Measurements from ENCODE around the gene ATP6V0C.
"Not testable (repeated sequence)": the region's sequence is repeated elsewhere in the genome, so short reads cannot be mapped to it uniquely, and the experiment has no call there.

Gene ATP6V0C

DNA sequence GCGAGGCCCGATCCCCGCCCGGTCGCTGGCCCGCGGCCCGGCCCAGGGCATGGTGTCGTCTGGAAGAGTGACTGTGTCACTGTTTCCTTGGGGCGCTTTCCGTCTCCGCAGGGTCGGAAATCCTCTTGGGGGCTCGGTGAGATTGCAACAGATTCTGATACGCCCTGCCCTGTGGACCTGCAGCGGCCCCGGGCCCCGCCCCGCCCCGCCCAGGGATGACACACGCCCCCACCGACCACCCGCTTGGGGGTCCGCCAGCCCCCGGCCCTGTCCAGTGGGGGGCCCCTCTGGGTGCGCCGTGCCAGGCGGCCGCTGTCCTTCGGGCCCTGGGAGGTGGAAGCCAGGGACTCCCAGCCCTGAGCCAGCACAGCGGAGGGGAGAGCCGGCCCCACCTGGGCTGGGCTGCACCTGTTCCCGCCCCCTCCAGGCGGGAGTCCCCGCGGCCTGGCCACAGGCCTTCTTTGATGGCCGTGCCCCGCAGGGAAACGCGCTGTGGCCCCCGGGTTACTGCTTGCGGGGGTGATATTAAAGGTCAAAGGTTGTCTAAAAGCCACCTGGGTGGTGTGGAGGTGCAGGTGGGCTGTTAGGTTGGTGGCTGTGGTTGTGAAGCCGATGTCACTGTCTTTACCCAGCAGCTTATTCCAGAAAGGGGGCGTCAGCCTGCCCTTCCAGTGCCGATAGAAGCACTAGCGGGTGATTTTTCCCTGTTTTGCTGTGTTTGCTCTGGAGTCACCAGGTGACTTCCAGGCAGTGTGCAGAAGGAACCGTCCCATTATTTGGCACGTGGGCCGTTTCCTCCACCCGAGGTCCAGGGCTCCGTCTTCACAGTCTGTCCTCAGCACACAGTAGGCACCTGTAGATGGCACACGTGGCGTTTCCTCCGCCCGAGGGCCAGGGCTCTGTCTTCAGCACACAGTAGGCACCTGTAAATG is 38.1 kb upstream of the ATP6V0C start:
- DNase-seq: no peak

DNA sequence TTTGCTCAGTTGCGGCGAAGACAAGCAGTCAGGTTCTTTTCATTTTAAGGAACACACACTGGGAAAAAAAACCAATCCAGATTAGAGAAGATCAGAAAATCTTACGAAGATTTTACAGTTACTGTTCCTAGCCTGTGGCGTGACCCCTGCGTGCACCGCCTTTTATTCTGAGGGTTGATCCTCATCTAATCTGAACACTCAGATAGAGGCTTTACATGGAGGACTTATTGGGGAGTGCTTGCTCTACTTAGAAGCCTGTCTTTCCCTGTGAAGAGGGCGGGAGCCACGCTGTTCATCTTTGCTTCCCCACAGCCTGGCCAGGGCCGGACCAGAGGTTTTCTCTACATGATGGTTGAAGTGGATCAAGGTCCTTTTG is 37.4 kb upstream of the ATP6V0C start:
- DNase-seq: no peak

DNA sequence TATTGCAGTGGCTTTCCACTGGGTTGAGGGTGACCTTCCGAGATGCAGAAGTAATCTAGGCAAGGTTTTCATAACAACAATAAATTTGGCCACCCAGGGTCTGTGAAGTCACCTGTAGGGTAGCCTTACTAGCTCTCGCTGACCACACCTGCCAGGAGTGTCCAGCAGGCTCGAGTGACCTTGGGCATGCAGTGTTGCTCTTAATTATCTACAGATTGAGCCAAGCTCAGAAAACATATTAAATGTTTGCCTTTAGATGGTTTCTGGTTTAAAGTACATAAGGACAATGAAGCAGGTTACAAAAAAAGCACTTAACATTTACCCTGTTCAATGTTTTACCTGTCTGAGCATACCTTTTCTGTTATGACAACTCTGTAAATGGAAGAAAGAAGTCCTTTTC is 37.0 kb upstream of the ATP6V0C start:
- DNase-seq: no peak

DNA sequence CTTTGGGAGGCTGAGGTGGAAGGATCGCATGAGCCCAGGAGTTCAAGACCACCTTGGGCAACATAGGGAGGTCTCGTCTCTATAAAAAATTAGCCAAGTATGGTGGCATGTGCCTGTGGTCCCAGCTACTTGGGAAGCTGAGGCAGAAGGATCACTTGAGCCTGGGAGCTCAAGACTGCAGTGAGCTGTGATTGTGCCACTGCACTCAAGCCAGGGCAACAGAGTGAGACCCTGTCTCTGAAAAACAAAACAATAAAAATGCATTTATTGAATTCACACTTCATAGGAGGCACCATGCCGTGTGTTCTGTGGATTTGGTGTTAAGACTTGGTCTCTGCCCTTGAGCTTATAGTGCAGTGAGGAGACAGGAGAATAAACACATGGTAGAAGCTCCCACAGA is 36.4 kb upstream of the ATP6V0C start:
- no peak for DNase-seq

DNA sequence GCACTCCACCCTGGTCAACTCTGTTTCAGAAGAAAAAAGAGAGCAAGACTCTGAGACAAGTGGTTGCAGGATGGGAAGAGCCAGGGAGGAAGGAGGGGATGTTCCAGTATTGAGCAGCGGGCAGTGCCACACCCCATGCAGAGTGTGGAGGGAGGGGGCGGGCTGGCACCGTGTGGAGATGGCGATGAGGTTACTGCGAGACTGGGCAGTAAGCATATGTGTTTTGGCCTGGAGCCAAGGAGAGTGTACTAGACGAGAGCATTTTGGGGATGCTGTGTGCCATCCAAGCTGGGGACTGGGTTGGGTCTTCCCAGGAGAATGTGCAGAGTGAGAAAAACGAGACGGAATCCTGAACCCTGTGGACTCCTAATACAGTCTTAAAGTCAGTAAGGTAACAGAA is 35.5 kb upstream of the ATP6V0C start:
- no peak for DNase-seq

DNA sequence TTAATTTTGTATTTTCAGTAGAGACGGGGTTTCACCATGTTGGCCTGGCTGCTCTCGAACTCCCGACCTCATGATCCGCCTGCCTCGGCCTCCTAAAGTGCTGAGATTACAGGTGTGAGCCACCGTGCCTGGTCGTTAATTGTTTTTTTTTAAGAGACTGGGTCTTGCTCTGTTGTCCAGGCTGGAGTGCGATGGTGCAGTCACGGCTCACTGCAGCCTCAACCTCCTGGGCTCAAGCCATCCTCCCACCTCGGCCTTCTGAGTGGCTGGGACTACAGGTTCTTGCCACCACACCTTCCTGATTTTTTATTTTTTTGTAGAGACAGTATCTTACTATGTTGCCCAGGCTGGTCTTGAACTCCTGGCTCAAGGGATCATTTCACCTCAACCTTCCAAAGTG is 33.8 kb upstream of the ATP6V0C start:
- DNase-seq: not testable (repeated sequence)

DNA sequence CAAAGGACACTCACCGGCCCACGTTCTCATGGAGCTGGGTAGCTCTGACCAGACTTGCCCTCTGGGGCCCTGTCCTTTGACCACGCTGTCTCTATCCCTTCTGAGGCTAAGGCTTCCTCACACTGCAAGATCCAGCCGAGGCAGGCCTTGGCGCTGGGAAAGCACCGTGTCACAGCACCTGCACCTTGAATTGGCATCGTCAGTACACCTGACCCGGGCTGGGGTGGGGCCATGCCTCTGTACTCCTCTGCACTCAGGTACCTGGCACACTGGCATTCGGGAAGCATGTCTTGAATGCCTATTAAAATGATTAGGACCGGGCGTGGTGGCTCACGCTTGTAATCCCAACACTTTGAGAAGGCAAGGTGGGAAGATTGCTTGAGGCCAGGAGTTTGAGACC is 32.8 kb upstream of the ATP6V0C start:
- no peak for DNase-seq

DNA sequence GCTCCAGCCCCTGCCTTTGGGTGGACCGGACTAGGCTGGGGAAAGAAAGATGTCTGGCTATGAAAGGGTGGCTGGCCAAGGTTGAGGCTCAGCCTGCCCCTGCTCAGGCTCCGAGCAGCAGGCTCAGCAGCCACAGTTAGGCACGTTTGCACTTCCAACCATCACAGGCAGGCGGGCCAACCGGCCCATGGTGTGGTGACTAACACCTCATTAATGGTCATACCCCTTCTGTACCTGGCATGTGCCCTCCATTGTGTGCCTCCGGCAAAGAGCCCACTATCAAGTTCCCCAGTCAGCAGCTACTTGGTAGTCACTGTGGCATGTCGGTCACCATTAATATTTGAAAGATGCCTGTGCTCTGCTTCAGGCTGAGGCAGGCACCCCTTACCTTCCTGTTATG is 32.1 kb upstream of the ATP6V0C start:
- no peak for DNase-seq

DNA sequence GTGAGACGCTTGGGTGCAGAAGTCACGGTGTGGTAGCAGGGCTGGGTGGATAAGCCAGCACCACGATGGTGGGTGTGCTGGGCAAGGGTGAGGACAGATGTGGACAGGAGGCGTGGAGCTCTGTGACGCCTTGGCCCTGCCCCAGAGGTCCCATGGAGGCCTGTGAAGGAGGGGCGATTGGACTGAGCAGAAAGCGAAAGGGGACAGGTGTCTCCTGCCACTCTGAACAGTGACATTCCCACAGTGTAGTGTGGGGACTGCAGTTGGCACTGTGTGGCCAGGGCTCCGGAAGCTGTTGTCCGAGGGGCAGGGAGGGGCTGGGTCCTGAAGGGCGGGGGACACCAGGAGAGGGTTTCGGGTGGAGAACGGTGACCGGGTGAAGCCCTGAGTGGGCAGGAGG is 31.5 kb upstream of the ATP6V0C start:
- DNase-seq: peak; percentile 47

DNA sequence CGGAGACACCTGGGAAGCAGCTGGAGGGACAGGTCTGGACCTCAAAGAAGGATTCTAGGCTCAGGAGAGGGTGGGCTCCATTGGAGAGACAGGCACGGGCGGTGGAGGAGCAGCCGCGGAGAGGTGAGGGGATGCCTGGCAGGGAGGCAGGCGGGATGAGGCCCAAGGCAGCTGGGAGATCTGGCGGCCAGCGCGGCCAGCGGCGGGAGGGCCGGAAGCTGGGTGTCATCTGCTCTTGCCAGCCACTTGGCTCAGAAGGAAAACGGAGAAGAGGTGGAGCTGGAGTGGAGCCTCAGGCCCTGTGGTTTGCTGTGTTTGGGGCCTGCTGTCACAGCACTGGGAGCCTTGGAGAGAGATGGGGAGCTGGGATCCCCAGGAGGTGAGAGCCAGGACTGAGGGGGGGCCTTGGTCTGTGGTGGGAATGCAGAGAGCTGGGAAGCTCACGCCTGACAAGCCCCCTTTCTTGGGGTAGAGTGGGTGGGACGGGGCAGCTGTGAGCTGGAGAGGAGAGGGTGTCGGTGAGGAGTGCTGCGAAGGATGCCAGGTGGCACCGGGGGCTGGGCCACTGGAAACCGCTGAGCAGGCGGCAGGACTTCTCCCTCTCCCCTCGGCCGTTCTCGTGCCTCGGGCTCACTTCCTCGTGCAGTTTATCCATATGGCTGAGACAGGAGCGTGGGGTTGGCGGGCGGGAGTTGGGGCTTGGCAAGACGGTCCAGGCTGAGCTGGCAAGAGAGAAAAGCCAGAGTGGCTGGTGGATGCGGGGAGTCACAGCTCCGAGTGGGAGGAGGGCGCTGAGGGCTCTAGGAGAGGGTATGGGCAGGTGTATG is 30.8 kb upstream of the ATP6V0C start:
- peak; percentile 88 for DNase-seq

DNA sequence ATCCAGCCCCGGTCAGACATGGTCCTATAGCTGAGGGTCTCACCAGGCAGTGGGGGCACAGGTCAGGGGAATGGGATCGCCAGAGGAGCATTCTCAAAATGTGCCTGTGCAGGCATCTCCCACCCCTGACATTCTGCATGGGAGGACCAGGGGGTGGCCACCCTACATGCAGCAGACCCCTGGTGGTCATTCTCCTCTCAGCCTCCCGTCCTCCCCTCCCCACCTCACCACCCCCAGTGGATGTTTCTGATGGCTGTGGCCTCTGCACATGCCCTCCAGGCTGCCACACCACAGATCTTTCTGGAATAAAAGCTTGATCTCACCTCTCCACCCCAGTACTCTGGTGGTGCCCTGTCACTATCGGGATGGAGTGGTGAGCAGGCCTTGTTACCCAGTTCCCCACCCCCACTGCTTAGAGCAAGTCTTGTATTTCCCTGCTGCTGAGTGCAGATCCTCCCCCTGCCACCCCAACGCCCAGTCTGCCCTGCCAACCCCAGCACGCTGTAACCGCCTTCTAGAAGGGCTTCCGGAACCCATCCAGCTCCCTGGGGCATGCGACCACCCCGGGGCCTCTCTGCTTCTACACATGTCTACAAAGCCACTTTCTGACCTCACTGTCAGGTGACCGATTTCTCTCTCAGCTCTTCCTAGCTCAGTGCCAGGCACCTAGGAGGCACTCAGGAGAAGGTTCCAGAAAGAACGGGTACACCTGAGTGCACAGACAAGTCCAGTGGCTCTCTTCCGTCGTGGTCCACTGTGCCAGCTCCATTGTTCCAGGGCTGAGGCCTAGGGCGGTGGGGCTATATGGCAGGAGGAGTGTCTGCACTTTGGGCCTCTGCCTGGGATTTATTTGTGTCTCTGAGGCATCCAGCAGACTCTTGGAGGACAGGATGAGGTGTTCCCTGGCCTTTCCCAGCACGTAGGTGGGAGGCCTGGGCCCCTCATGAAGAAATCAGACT is 29.5 kb upstream of the ATP6V0C start:
- no peak for DNase-seq

DNA sequence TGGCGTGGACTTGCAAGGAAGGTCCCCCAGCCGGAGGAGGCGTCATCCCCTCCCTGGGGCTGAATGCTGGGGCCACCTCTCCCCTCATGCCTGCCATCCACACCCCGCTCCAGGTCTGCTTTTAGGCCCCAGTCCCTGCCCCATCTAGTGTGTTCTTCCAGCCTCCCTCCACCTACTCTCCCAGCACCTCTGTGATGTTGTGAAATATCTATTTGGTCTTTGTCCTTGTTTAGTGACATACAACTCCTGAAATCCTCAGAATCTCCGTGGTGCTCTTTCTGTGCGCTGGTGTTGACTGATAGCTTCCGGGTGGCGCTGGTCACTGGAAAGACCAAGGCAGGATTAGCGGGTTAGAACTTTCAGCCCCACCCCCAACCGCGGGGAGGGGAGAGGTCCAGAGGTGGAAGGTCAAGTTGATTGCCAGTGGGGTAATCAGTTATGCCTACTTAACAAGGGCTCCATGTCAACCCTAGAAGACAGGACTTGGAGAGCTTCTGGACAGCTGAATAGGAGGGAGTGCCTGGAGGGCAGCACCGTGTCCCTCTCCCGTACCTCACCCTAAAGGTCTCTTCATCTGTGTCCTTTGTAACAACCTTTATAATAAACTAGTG is 28.7 kb upstream of the ATP6V0C start:
- DNase-seq: no peak

DNA sequence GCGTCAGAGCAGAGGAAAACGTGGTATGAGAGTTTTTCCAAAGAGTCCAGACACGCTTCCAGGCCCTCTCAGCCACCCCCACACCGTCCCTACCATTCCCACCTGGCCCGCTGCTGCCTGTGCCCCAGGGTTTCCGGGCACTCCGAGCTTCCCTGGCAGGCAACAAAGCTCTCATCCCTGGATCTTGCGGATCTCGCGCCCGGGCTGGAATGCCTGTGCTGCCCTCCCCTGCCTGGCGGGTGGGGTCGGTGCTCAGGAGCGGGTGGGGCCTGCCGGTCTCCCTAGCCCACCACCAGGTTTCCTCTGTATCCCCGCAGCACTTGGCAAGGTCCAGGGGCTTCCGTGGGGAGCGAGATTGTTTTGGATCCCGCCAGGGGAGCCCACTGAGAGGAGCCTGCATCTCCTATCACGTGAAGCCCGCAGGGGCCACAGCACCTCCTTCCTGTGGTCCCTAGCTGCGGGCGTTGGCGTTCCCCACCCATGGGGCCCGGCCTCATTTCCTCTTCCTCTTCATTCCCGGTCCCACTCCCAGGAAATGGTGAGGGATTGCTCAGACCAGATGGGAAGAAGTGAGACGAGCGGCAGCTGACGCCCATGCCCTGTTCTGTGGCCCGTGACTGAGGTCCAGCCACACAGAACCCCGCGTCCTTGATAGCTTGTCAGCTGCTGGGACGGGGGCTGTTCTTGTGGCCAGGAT is 27.8 kb upstream of the ATP6V0C start:
- DNase-seq: peak; percentile 20

DNA sequence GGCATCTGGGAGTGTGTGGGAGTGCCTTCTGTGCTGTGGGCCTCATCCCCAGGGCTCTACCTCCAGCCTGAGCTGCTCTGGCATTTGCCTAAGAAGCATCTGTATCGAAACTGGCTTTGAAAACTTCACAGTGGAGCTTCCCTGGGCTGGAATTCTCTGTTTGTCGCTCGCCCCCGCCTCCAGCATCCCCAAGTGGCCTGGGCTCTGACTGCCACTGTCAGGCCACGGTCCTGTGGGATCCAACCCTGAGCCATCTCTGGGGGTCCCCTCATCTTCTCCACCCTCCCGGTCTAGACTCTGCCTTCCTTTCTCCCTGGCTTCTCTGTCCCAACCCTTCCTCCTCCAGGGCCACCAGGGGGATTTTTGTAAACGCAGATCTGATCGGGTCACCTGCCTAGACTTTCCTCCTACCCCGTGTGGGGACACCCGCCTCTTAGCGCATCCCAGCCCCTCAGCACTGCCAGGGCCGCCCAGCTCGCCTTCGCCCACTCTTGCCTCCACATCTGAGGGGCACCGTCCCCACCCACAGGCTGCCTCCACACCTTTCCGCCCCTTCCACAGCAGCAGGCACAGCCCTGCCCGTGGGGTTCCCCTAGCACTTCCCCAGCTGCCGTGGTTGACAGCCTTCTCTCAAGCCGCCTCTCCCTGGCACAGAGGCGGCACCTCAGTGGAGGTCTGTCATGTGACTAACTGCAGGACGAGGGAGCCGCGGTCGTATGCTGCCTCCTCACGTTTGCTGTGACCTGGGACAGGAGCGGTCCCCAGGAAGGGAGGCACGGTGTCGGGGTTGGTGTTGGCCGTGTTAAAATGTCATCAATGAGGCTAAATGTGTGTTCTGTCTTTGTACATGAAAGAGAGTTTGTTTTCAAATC is 26.9 kb upstream of the ATP6V0C start:
- peak; percentile 55 for DNase-seq

DNA sequence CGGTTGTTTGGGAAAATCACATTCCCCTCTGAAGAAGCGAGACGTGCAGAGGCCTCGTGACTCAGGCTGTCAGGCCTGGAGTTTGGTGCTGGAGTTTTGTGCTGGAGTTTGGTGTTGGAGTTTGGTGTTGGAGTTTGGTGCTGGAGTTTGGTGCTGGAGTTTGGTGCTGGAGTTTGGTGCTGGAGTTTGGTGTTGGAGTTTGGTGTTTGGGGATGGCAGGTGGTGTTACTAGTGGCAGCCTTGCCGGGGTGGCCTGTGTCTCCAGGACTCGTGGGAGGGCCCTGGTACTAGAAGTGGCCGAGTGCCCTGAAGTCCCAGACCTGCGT is 26.3 kb upstream of the ATP6V0C start:
- no peak for DNase-seq

DNA sequence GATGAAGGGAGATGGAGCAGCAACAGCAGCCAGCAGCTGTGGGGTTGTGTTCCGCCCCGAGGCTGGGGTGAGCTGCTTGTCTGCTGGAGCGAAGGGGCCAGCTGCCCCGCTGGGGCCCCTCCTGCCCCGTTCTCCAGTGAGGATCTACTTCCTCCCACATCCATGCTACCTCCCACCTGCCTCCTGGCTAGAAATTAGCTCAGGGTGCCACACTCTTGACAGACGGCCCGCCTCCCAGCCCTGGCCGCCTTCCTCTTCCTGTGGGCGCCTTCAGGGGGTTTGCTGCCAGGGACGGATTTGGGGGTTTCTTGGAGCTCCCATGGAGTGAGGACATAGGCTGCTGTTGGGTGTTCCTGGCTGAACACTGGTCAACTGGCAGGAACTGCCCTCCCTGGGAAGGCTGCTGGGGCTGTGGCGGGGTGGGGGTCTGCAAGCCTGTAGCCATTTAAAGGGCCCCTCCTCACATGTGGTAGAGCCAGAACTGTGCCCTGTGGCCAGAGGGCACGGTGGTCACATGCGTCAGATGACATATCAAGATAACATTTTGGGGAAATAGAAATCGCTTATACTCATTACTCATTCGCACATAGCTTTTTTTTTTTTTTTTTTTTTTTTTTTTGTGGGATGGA is 25.7 kb upstream of the ATP6V0C start:
- DNase-seq: peak; percentile 30

DNA sequence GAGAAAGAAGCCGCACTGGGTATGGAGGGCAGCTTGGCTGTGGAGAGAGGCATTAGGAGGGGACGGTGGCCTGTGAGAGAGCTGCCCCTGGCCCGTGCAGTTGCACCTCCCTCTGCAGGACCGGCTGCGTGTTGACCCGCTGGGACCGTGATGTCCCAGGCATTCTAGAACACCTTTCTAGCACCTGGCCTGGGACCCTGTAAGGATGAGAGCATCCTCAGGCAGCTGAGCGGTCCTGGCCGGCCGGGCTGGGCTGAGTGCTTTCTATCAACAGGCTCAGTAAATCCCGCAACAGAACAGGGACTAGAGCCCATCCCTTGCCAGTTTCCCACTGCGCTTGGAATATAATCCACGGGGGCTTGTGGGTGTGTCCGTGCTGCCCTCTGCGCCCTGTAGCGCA is 24.2 kb upstream of the ATP6V0C start:
- no peak for DNase-seq

DNA sequence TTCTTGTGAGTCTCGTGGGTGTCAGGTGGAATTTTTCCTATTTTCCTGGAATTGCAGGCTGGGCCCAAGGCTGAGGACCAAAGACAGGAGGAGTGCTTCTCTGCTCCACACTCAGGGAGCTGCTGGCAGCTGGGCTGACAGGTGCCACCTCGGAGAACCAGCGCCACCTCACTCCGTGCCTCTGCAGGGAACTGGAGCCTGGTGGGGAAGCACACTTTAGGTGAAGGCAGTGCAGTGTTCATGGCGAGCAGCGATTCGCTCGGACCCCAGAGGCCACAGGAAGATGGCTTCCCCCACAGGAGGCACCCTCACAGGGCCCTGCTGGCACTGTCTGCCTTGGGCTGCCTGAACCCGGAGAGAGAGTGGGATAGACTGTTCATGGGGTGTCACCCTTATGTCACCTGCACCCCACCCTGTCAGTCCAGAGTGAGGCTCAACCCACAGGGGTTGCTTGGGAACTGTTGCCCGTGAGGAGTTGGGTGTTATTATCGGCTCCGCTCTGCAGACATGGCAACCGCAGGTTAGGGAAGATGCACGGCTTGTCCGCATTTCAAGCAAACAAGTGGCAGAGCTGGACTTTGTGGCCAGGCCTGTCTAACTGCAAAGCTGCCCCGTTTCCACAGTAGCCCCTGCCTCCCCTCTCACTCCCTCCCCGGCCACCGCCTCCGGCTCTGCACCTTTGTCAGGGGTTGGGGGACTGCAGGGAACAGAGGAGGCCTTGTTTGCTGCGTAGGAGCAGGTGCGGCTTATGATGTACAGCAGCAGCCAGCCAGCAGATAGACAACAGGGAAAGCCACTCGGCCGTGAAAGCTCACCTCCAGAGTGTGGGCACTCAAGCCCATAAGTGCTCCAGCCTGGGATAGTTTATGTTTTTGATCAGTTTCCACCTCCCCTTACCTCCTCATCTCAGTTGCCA is 23.3 kb upstream of the ATP6V0C start:
- DNase-seq: no peak

DNA sequence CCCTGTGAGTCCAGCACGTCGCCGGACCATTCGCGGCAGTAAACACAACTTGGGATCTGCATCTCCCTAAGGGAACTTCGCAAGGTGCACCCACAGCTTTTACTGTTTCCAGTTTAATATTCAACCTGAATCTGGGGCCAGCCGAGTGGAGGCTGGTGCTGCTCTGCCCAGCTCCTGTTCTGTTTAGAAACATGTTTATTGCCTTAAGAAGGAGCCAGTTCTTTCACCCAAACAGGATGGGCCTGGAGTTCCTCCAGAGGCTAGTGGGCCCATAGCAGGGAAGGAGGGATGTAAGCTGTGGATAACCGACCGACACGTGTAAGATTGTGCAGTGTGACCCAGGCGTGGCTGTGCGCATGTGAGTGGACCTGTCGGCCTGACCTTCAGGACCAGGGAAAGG is 21.5 kb upstream of the ATP6V0C start:
- no peak for DNase-seq

Measured in femur (tissue), 1 donor.